ENCODE data around the gene MERTK.
"Not testable (repeated sequence)": the region's sequence is repeated elsewhere in the genome, so short reads cannot be mapped to it uniquely, and the experiment has no call there.

The MERTK gene

GRCh38 chr2:112061840-112062239 lies 163.4 kb downstream of the MERTK start:
- DNase-seq (ENCODE audit: low read depth) = no peak
- no peak overlapping the region for H3K4me3 ChIP-seq (ENCODE audit: low read depth, low read length)
- no peak for TF ChIP-seq CTCF (IDR thresholded peaks at IDR 0.05; ENCODE audit: low read depth, low read length, missing control alignments)

DNA sequence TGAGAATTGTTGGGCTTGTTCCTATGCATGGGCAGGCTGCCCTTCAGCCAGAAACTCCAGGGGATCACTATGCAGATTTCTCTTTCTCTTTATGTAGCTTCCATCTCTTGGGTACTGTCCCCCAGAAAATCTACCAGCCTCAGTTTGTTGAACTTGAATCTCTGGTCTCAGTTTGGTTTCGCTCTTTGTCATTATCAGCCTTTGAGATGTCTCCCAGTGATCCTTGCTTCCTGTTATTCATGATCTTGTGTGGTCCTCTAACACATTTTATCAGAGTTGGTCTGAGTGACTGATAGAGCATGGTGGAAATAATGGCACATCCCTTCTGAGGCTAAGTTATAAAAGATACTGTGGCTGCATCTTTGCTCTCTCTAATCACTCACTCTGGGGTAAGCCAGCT lies 164.5 kb downstream of the MERTK start:
- no peak overlapping the region for H3K4me3 ChIP-seq (ENCODE audit: low read depth, low read length)
- no peak for DNase-seq (ENCODE audit: low read depth)
- no peak for TF ChIP-seq CTCF (IDR thresholded peaks at IDR 0.05; ENCODE audit: low read depth, low read length, missing control alignments)

- no peak for DNase-seq (ENCODE audit: low read depth)
- H3K4me3 ChIP-seq (ENCODE audit: low read depth, low read length) = no peak overlapping the region
- no peak for TF ChIP-seq CTCF (IDR thresholded peaks at IDR 0.05; ENCODE audit: low read depth, low read length, missing control alignments)
These were observed 167.1 kb downstream of the MERTK start for GRCh38 chr2:112065486-112065885.

DNA sequence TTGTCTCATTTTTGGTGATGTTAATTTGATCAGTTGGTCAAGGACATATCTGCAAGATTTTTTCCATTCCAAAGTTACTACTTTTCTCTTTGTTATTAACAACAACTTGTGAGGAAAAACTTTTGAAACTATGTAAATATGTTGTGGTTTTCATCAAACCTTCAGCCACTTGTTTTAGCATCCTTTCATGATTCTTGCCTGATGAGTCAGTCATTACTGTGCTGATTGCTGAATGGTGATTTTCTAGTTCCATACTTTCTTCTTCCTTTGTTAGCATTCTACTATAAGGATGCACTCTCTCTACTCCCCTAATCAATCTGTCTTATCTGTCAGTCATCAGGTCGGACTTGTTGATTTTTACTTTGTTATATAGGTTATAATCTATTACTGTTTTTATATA lies 167.6 kb downstream of the MERTK start:
- no peak for TF ChIP-seq CTCF (IDR thresholded peaks at IDR 0.05; ENCODE audit: low read depth, low read length, missing control alignments)
- no peak overlapping the region for H3K4me3 ChIP-seq (ENCODE audit: low read depth, low read length)
- DNase-seq (ENCODE audit: low read depth) = no peak

GRCh38 chr2:112069794-112070193 lies 171.4 kb downstream of the MERTK start:
- H3K4me3 ChIP-seq (ENCODE audit: low read depth, low read length); DNase-seq (ENCODE audit: low read depth): not testable (repeated sequence)

- no peak for TF ChIP-seq CTCF (IDR thresholded peaks at IDR 0.05; ENCODE audit: low read depth, low read length, missing control alignments)
- no peak overlapping the region for H3K4me3 ChIP-seq (ENCODE audit: low read depth, low read length)
- DNase-seq (ENCODE audit: low read depth) = no peak
These were observed 175.5 kb downstream of the MERTK start for GRCh38 chr2:112073875-112074274.

- no peak overlapping the region for H3K4me3 ChIP-seq (ENCODE audit: low read depth, low read length)
- DNase-seq (ENCODE audit: low read depth) = no peak
- TF ChIP-seq CTCF (IDR thresholded peaks at IDR 0.05; ENCODE audit: low read depth, low read length, missing control alignments) = no peak
These were observed 176.1 kb downstream of the MERTK start for GRCh38 chr2:112074506-112074905.

All from GM12864 (cell line).